K562 (cell line): ENCODE results near the gene SLC22A23. TPM values are rescaled to one million over a fixed set of nuclear protein-coding genes. Genes with fewer than 3 reads are reported as not detected.

Experiments used
- CHD4 ChIP-seq: fragments of 200-600 bp; sonication (generic); IDR thresholded peaks from 3 replicates; pipeline ENCODE4 v1.6.1; 2012; ENCODE audit warnings: low read depth, mild to moderate bottlenecking, mixed read lengths, low read length, inconsistent platforms; ENCODE audit not compliant: insufficient read depth, insufficient replicate concordance, poor library complexity, severe bottlenecking
- HNRNPUL1 ChIP-seq: fragments of 200-400 bp; formaldehyde crosslinking; IDR thresholded peaks from 2 replicates; pipeline ENCODE4 v1.6.1; 2017; ENCODE audit warnings: low read length
- JUND ChIP-seq, 2 experiments: IDR thresholded peaks; 2 replicates in 1 of 2; 3 replicates in 1 of 2; pipeline ENCODE4 v1.6.1; 2011; ENCODE audit warnings: borderline replicate concordance in 2 of 2, low read depth in 2 of 2, low read length in 2 of 2, improper control_type of control experiment in 1 of 2, missing biosample characterization in 1 of 2, missing genetic modification characterization in 1 of 2, missing genetic modification reagents in 1 of 2
- MCM3 ChIP-seq: fragments of 450-650 bp; IDR thresholded peaks from 2 replicates; pipeline ENCODE4 v1.6.1; 2016
- MEF2A ChIP-seq: IDR thresholded peaks from 2 replicates; pipeline ENCODE4 v1.6.1; 2011; ENCODE audit warnings: low read depth, mild to moderate bottlenecking, low read length, moderate library complexity; ENCODE audit not compliant: control insufficient read depth
- MEIS2 ChIP-seq: fragments of 450-650 bp; IDR thresholded peaks from 2 replicates; pipeline ENCODE4 v1.6.1; 2014; ENCODE audit warnings: mild to moderate bottlenecking; ENCODE audit not compliant: partially characterized antibody
- MYBL2 ChIP-seq, 2 experiments: fragments of 450-650 bp in 1 of 2; sonication (generic) in 1 of 2; formaldehyde crosslinking in 1 of 2; IDR thresholded peaks; 2 replicates each; pipeline versions ENCODE4 v1.6.1 to v1.8.1; 2017 to 2022; ENCODE audit warnings: borderline replicate concordance in 1 of 2, inconsistent platforms in 1 of 2, low read depth in 1 of 2, mild to moderate bottlenecking in 1 of 2, missing genetic modification reagents in 1 of 2, moderate library complexity in 1 of 2
- TCF7L2 ChIP-seq: fragments of 150-350 bp; IDR thresholded peaks from 2 replicates; pipeline ENCODE4 v1.6.1; 2016; ENCODE audit warnings: low read depth, mild to moderate bottlenecking, low read length, moderate library complexity
- TEAD1 ChIP-seq, 2 experiments: fragments of 450-650 bp in 1 of 2; sonication (generic) in 1 of 2; formaldehyde crosslinking; IDR thresholded peaks; 2 replicates each; pipeline versions ENCODE4 v1.4.0 to v1.8.0; 2020 to 2022; ENCODE audit warnings: mild to moderate bottlenecking in 2 of 2, missing genetic modification reagents in 1 of 2
- TRIM24 ChIP-seq, 2 experiments: fragments of 450-650 bp; IDR thresholded peaks; 2 replicates each; pipeline ENCODE4 v1.6.1; 2016
- TSC22D4 ChIP-seq: fragments of 450-650 bp; IDR thresholded peaks from 2 replicates; pipeline ENCODE4 v1.6.1; 2016; ENCODE audit warnings: missing genetic modification characterization, missing biosample characterization, control low read depth
- polyA plus RNA-seq, 8 experiments: library from polyadenylated mRNA; depleted of rRNA in 4 of 8; stranded (reverse) in 5 of 8; unstranded in 3 of 8; fragments of >200 nt; fragmentation: Nextera tagmentation in 2 of 8; fragmentation: Illumina TruSeq in 1 of 8; extraction: Ambion mirVana in 2 of 8; extraction: Trizol in 1 of 8; gene quantifications; 2 replicates each; pipeline versions ENCODE4 v1.2.1 to v1.2.3, GENCODE V29; 2011 to 2014; ENCODE audit warnings: inconsistent platforms in 1 of 8, missing spikeins in 1 of 8
- total RNA-seq, 7 experiments: library from RNA; depleted of rRNA in 6 of 7; stranded (reverse); fragments of >200 nt in 6 of 7; fragmentation: Illumina TruSeq in 2 of 7; extraction: Trizol in 2 of 7; gene quantifications; 2 replicates each; pipeline versions ENCODE4 v1.2.1 to v1.2.3, GENCODE V29; 2011 to 2021; ENCODE audit warnings: low replicate concordance in 1 of 7
- TF ChIP-seq, protein P1 (sequence below): fragments of 250-450 bp; sonication (Bioruptor Pico); IDR thresholded peaks from 2 replicates; pipeline ENCODE4 v1.9.0; 2021; ENCODE audit warnings: mild to moderate bottlenecking, inconsistent platforms
- TF ChIP-seq, protein P2 (sequence below): fragments of 450-650 bp; formaldehyde crosslinking; IDR thresholded peaks from 2 replicates; pipeline ENCODE4 v1.4.0; 2020; ENCODE audit warnings: mild to moderate bottlenecking, mixed read lengths
- TF ChIP-seq, protein P3 (sequence below): fragments of 450-650 bp; conservative IDR thresholded peaks from 2 replicates; pipeline ENCODE4 v1.6.1; 2016; ENCODE audit warnings: missing genetic modification characterization, low read depth, mild to moderate bottlenecking, control low read depth, missing compliant biosample characterization
- TF ChIP-seq, protein P4 (sequence below), 2 experiments: fragments of 250-450 bp in 1 of 2; fragments of 450-650 bp in 1 of 2; sonication (Bioruptor Pico) in 1 of 2; IDR thresholded peaks; 2 replicates each; pipeline versions ENCODE4 v1.6.1 to v1.8.0; 2016 to 2021; ENCODE audit warnings: mild to moderate bottlenecking in 2 of 2, moderate library complexity in 2 of 2, missing compliant biosample characterization in 1 of 2, missing genetic modification characterization in 1 of 2
- TF ChIP-seq, protein P5 (sequence below): fragments of 250-450 bp; sonication (Bioruptor Pico); IDR thresholded peaks from 2 replicates; pipeline ENCODE4 v1.8.0; 2022; ENCODE audit warnings: moderate library complexity, mild to moderate bottlenecking, inconsistent platforms

SLC22A23 gene
- total and polyA plus RNA-seq, 9 of the 15 experiments (the other 6 are each of a cell fraction or from before 2014, with no cell fraction given), result 0.30 to 8.7 (median 2.5) TPM

DNA sequence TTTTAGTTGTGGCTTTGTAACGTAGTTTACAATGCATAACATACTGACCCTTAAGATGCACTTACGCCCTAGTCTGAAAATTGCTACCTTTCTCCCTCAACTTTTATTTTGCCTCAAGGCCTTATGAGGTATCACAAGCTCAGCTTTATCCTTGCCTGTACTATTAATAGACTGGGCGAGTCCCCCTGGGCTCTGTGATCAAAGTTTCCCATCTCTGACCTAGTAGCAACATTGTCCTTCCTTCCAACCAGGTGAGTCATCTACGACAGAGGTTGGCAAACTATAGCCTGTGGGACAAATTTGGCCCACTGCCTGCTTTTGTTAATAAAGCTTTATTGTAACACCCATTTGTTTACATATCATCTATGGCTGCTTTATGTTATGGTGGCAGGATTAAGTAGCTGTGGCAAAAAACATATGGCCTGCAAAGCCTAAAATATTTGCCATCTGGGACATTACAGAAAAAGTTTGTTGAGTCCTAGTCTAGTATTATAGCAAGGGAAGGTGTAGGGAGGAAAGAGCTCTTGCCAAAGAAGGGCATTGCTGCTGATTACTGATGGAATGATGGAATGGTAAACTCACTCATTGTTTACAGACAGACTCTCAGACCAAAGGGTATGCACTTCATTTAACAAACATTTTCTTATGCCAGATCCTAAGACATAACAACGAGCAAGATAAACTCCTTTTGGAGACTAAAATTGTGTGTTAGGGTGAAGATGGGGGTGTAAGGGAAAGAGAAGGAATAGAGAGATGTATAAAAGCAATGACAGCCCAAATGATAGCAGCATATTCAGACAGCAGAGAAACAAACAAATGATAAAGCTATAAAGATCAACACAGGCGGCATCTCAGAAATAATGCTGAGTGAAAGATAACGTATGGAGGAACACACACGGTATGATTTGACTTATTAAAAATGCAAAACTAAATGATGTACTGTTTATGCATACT, 74.2 kb downstream of the SLC22A23 start (continued):
- no peak for TF ChIP-seq MEIS2
- TF ChIP-seq, protein P1, sequence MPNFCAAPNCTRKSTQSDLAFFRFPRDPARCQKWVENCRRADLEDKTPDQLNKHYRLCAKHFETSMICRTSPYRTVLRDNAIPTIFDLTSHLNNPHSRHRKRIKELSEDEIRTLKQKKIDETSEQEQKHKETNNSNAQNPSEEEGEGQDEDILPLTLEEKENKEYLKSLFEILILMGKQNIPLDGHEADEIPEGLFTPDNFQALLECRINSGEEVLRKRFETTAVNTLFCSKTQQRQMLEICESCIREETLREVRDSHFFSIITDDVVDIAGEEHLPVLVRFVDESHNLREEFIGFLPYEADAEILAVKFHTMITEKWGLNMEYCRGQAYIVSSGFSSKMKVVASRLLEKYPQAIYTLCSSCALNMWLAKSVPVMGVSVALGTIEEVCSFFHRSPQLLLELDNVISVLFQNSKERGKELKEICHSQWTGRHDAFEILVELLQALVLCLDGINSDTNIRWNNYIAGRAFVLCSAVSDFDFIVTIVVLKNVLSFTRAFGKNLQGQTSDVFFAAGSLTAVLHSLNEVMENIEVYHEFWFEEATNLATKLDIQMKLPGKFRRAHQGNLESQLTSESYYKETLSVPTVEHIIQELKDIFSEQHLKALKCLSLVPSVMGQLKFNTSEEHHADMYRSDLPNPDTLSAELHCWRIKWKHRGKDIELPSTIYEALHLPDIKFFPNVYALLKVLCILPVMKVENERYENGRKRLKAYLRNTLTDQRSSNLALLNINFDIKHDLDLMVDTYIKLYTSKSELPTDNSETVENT (CRISPR knock-in tag), result no peak
- TF ChIP-seq HNRNPUL1, result no peak
- TF ChIP-seq TSC22D4, result peak; percentile 51; the same call in 1 of the 2 replicates
- TF ChIP-seq, protein P2, sequence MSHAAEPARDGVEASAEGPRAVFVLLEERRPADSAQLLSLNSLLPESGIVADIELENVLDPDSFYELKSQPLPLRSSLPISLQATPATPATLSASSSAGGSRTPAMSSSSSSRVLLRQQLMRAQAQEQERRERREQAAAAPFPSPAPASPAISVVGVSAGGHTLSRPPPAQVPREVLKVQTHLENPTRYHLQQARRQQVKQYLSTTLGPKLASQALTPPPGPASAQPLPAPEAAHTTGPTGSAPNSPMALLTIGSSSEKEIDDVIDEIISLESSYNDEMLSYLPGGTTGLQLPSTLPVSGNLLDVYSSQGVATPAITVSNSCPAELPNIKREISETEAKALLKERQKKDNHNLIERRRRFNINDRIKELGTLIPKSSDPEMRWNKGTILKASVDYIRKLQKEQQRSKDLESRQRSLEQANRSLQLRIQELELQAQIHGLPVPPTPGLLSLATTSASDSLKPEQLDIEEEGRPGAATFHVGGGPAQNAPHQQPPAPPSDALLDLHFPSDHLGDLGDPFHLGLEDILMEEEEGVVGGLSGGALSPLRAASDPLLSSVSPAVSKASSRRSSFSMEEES (CRISPR knock-in tag), result no peak
- TF ChIP-seq, protein P3, sequence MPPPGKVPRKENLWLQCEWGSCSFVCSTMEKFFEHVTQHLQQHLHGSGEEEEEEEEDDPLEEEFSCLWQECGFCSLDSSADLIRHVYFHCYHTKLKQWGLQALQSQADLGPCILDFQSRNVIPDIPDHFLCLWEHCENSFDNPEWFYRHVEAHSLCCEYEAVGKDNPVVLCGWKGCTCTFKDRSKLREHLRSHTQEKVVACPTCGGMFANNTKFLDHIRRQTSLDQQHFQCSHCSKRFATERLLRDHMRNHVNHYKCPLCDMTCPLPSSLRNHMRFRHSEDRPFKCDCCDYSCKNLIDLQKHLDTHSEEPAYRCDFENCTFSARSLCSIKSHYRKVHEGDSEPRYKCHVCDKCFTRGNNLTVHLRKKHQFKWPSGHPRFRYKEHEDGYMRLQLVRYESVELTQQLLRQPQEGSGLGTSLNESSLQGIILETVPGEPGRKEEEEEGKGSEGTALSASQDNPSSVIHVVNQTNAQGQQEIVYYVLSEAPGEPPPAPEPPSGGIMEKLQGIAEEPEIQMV (tag), result no peak
- TF ChIP-seq MYBL2 (IDR thresholded peaks at IDR 0.05; ENCODE audit: low read depth), result no peak
- TF ChIP-seq MYBL2 (CRISPR knock-in tag; IDR thresholded peaks at IDR 0.05; ENCODE audit: borderline replicate concordance), result no peak
- peak in 1 of 2 experiments; percentile 2; a peak in 1 of 4 replicates for TF ChIP-seq TRIM24 (IDR thresholded peaks at IDR 0.05)
- TF ChIP-seq MCM3, result no peak
- TF ChIP-seq, protein P4, sequence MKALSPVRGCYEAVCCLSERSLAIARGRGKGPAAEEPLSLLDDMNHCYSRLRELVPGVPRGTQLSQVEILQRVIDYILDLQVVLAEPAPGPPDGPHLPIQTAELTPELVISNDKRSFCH (CRISPR knock-in tag; IDR thresholded peaks at IDR 0.05), result no peak
- TF ChIP-seq, protein P4 (tag; IDR thresholded peaks at IDR 0.05), result no peak
- TF ChIP-seq TEAD1 (CRISPR knock-in tag; IDR thresholded peaks at IDR 0.05), result no peak
- TF ChIP-seq JUND (IDR thresholded peaks at IDR 0.05; ENCODE audit: borderline replicate concordance, low read depth, low read length), result peak; percentile 68
- peak; percentile 53; the same call in 1 of the 3 replicates for TF ChIP-seq JUND (tag; IDR thresholded peaks at IDR 0.05; ENCODE audit: borderline replicate concordance, low read depth, low read length)
- TF ChIP-seq, protein P5, sequence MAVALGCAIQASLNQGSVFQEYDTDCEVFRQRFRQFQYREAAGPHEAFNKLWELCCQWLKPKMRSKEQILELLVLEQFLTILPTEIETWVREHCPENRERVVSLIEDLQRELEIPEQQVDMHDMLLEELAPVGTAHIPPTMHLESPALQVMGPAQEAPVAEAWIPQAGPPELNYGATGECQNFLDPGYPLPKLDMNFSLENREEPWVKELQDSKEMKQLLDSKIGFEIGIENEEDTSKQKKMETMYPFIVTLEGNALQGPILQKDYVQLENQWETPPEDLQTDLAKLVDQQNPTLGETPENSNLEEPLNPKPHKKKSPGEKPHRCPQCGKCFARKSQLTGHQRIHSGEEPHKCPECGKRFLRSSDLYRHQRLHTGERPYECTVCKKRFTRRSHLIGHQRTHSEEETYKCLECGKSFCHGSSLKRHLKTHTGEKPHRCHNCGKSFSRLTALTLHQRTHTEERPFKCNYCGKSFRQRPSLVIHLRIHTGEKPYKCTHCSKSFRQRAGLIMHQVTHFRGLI (CRISPR knock-in tag), result no peak
- no peak for TF ChIP-seq CHD4
- no peak for TF ChIP-seq TCF7L2
- peak; percentile 81; the same call in 1 of the 2 replicates for TF ChIP-seq MEF2A
